Aorta (tissue), 5 donors: Measurements from ENCODE around the gene ADAMTS8. TPM values are rescaled to one million over a fixed set of nuclear protein-coding genes. Genes with fewer than 3 reads are reported as not detected.

Source experiments
- ATAC-seq: fragments of 200-7000 bp; cut with Tn5 transposase; one replicate; pipeline ENCODE4 v1.9.1; 2022; ENCODE audit warnings: moderate library complexity; ENCODE audit not compliant: low FRiP score
- DNase-seq, 2 donors: peaks; one replicate each; pipeline ENCODE4 v3.0.0-alpha.2; 2020
- H3K27ac ChIP-seq, 2 donors: one replicate each; pipeline ENCODE4 v1.5.1; 2013; ENCODE audit warnings: low read length in 2 of 2, mild to moderate bottlenecking in 2 of 2, moderate library complexity in 2 of 2, control low read depth in 1 of 2, inconsistent platforms in 1 of 2, low read depth in 1 of 2
- H3K27me3 ChIP-seq, 2 donors: one replicate each; pipeline ENCODE4 v1.6.1; 2013; ENCODE audit warnings: control low read depth in 1 of 2, low read length in 1 of 2, mild to moderate bottlenecking in 1 of 2, moderate library complexity in 1 of 2; ENCODE audit not compliant: insufficient read depth in 2 of 2, control insufficient read depth in 1 of 2
- H3K36me3 ChIP-seq, 2 donors: one replicate each; pipeline ENCODE4 v1.6.1; 2013; ENCODE audit warnings: control low read depth in 1 of 2, low read length in 1 of 2, mild to moderate bottlenecking in 1 of 2; ENCODE audit not compliant: insufficient read depth in 2 of 2, control insufficient read depth in 1 of 2
- H3K4me1 ChIP-seq, 2 donors: one replicate each; pipeline ENCODE4 v1.6.1; 2013; ENCODE audit warnings: low read length in 2 of 2, control low read depth in 1 of 2, mild to moderate bottlenecking in 1 of 2, moderate library complexity in 1 of 2; ENCODE audit not compliant: insufficient read depth in 2 of 2, control insufficient read depth in 1 of 2
- H3K4me3 ChIP-seq, 2 donors: one replicate each; pipeline ENCODE4 v1.5.1; 2013; ENCODE audit warnings: low read length in 2 of 2, control low read depth in 1 of 2, mild to moderate bottlenecking in 1 of 2
- H3K9me3 ChIP-seq: one replicate; pipeline ENCODE4 v1.6.1; 2013; ENCODE audit warnings: mild to moderate bottlenecking, low read length; ENCODE audit not compliant: control insufficient read depth
- WGBS, 2 donors: extraction: QIAGEN DNeasy Blood & Tissue Kit; methylation state at CpG; one replicate each; pipeline ENCODE4 v1.1.7; 2013; 5-methylcytosine and 5-hydroxymethylcytosine counted together
- intact Hi-C, 2 donors: fragments of 100-400 bp; cut with DNase I; formaldehyde crosslinking; loops; one replicate each; pipeline versions ENCODE4 v1.14.2 to v1.15.0; 2022
- polyA plus RNA-seq, 2 donors: library from polyadenylated mRNA; stranded (reverse); fragments of 200-250 nt; gene quantifications; one replicate each; pipeline ENCODE4 v1.2.3, GENCODE V29; 2013
- total RNA-seq, 2 donors: library from RNA; stranded (reverse); fragmentation: NEBNext Ultra II Directional; extraction: Animal tissue kit (Norgen Biotek cat#: 25700); gene quantifications; one replicate each; pipeline ENCODE4 v1.2.1, GENCODE V29; 2021
- donor health status: healthy with polysubstance abuse.
- donor health status: Bipolar disorder and iron deficiency.
- donor health status: DM: no; HTN: no; CAD: no.
- donor health status: DM: no; HTN: no; CAD: no.
- donor health status: DM: yes; HTN: yes; CAD: no.

ADAMTS8 gene
- total and polyA plus RNA-seq, 4 donors, result 3.3 to 64.9 (median 7.2) TPM

DNA sequence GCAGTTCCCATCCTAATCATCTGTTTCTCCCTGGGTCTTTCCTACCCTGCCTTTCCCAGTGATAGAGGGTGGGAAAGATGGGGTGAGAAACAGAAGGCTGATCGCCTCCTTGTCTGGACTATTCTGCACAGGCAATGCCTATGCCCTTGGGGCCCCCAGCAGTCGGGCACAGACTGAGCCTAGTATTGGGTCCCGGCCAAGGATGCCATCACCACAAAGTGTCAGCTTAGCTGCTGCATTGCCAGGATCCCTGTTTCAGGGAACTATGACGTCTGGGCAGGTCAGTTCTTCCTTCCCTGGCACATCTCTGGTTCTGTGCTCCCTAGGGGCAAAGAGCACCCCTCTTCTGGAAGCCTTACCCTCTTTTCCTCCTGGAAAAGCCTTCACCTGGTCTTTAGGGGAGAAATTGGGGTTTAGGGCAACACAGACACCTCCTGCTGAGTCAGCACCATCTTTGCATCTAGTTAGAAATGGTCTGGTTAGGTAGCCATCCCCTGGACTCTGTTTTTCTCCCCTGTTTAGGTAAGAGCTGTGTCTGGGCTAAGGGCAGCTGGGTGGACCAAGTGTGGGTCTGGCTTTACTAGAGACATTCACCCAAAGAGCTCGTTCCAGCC, 2.1 kb downstream of the ADAMTS8 start:
- Histone ChIP-seq H3K4me1 (no peaks in the 10 kb centered on the region), H3K27me3 (no peaks in the 10 kb centered on the region), H3K4me3 (no peak overlapping the region), H3K36me3 (no peaks in the 10 kb centered on the region), H3K9me3 (no peaks in the 10 kb centered on the region), H3K27ac (no peak overlapping the region)
- WGBS, 2 donors, result 13 to 15% methylated on average over 5 of the region's 5 CpGs
- DNase-seq, result no peak
- intact Hi-C loops, result loop anchor here in 1 of 2 donors (5.0 kb wide), 3 partner anchors 34 to 491 kb away; partner anchors contain the start of gene SNX19
- ATAC-seq, result no peak

DNA sequence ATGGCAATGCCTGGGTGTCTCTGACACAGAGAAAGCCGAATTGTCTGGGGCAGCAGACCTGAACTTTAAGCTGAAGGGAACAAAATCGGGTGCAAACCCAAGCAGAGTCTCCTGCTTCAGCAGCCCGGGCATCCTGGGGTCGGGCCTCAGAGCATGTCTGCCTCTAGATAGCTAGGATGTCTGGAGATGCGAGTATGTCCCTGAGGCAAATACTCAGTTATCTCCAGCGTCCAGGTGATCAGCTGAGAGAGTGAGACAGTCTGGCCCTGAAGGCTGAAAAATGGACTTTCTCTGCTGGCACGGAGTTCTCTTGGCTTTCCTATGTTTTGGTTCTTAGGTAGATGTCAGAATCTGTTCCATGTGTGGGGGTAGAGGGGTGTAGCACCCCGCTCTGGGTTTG, 3.3 kb downstream of the ADAMTS8 start:
- ATAC-seq, result no peak
- Histone ChIP-seq H3K27ac (no peak overlapping the region), H3K4me3 (no peak overlapping the region), H3K36me3 (no peaks in the 10 kb centered on the region), H3K27me3 (no peaks in the 10 kb centered on the region), H3K9me3 (no peaks in the 10 kb centered on the region), H3K4me1 (no peaks in the 10 kb centered on the region)
- intact Hi-C loops, result loop anchor here in 1 of 2 donors (5.0 kb wide), 3 partner anchors 33 to 492 kb away; partner anchors contain the start of gene SNX19
- 81 to 83% methylated on average over 8 of the region's 8 CpGs for WGBS, 2 donors
- DNase-seq, result no peak

GRCh38 chr11:130424613-130425140, 3.7 kb downstream of the ADAMTS8 start:
- WGBS, 2 donors, result 94 to 95% methylated on average over 14 of the region's 14 CpGs
- H3K27me3 ChIP-seq, result no peaks in the 10 kb centered on the region
- ATAC-seq (no peak), DNase-seq (no peak)
- H3K4me3 ChIP-seq, result no peak overlapping the region
- H3K4me1 ChIP-seq, result no peaks in the 10 kb centered on the region
- intact Hi-C loops, result loop anchor here in 1 of 2 donors (5.0 kb wide), 4 partner anchors 32 to 493 kb away; partner anchors contain the start of genes SNX19 and ZBTB44
- H3K9me3 ChIP-seq, result no peaks in the 10 kb centered on the region
- H3K27ac ChIP-seq, result no peak overlapping the region
- no peaks in the 10 kb centered on the region for H3K36me3 ChIP-seq

GRCh38 chr11:130423541-130424142, 4.8 kb downstream of the ADAMTS8 start:
- 80 to 87% methylated on average over 16 of the region's 16 CpGs for WGBS, 2 donors
- Histone ChIP-seq H3K4me3 (no peak overlapping the region), H3K9me3 (no peaks in the 10 kb centered on the region), H3K36me3 (no peaks in the 10 kb centered on the region), H3K27ac (no peak overlapping the region), H3K4me1 (no peaks in the 10 kb centered on the region), H3K27me3 (no peaks in the 10 kb centered on the region)
- DNase-seq (no peak), ATAC-seq (no peak)
- intact Hi-C loops, result loop anchor here in 1 of 2 donors (5.0 kb wide), 1 partner anchor 111 kb away; the partner anchor contains the start of gene ZBTB44

- no peak for ATAC-seq
- Histone ChIP-seq H3K27me3 (no peaks in the 10 kb centered on the region), H3K27ac (no peak overlapping the region), H3K4me3 (no peak overlapping the region), H3K36me3 (no peaks in the 10 kb centered on the region), H3K9me3 (no peaks in the 10 kb centered on the region), H3K4me1 (no peaks in the 10 kb centered on the region)
- intact Hi-C loops, result loop anchor here in 1 of 2 donors (5.0 kb wide), 1 partner anchor 110 kb away; the partner anchor contains the start of gene ZBTB44
- 90 to 92% methylated on average over 22 of the region's 22 CpGs for WGBS, 2 donors
- peak in 1 of 2 donors; percentile 36 for DNase-seq
These were observed 6.0 kb downstream of the ADAMTS8 start for GRCh38 chr11:130422251-130422995.

DNA sequence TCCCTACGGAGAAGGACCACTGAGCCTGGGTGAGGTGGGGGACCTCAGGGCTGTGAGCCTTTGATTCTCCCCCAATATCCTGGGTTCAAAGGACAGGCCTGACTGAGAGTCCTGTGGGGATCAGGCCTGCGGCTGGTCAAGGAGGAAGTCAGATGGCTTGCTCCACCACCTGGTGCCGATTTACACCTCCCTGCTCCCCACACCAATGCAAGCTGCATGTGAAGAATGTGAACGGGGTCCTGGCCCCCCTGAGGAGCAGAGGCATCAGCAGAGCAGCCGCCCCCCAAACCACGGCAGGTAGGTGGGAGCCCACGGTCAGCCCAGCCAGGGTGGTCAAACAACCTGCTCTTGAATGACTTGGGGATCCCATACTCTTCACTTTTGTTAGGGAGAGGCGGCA, 6.7 kb downstream of the ADAMTS8 start:
- H3K27ac ChIP-seq, result no peak overlapping the region
- no peak overlapping the region for H3K4me3 ChIP-seq
- WGBS, 2 donors, result 91 to 93% methylated on average over 8 of the region's 8 CpGs
- H3K4me1 ChIP-seq, result no peaks in the 10 kb centered on the region
- intact Hi-C loops, result loop anchor here in 1 of 2 donors (5.0 kb wide), 1 partner anchor 109 kb away; the partner anchor contains the start of gene ZBTB44
- H3K27me3 ChIP-seq, result no peaks in the 10 kb centered on the region
- H3K9me3 ChIP-seq, result no peaks in the 10 kb centered on the region
- DNase-seq (peak in 1 of 2 donors; percentile 59), ATAC-seq (no peak)
- no peaks in the 10 kb centered on the region for H3K36me3 ChIP-seq

DNA sequence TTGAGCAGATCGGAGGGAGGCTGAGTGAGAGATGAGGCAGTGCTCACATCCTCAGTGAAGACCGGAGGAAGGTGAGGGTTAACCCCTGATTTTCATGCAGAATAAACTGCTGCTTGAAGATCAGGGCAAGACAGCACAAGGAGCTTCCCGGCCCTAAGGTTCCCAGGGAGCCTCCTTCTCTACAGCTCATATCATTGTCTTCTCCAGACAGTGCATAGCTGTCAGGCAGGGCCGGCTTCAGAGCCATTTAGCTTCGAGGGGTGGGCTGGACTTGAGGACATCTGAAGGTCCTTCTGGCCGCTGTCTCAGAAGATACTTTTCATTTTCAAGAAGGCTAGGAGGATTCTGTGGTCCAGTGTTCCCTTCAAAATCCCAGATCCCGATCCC, 7.2 kb downstream of the ADAMTS8 start:
- intact Hi-C loops, result loop anchor here in 1 of 2 donors (5.0 kb wide), 1 partner anchor 109 kb away; the partner anchor contains the start of gene ZBTB44
- no peaks in the 10 kb centered on the region for H3K36me3 ChIP-seq

DNA sequence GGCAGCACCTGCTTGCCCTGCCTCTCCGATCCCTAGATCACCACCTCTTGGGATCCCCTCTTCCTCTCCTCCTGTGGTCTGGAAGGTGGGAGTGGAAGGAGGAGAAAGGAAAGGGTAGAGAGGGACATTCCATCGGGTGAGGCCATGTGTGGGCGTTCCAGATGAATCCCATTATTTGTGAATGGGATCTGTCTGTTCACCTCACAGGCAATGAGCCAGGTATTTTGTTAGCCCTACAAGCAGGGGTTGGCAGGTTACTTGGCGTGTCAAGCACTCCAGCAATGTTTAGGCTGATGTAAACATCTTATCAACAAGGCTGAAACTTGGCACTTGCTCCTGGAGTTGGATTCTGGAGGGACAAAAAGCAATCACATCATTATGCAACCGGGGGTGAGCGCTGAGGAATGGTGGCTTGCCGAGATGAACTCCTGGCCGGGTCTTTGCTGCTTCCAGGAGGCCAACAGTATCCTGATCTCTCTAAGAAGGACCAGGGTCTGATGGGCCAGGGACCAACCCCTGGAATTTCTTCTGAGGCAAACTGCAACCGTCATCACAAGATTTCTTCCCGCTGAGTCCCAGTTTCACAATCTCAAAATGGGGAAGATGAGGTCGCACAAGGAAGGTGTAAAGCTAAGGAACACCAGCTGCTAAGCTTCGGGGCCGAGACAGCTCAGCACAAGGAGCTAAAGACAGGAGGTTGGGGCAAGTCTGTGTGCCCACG, 7.8 kb downstream of the ADAMTS8 start:
- H3K27ac ChIP-seq, result no peak overlapping the region
- peak in 1 of 2 donors; percentile 46 for DNase-seq

More for the DNA sequence above, 7.2 kb downstream of the ADAMTS8 start:
- Histone ChIP-seq H3K9me3 (no peaks in the 10 kb centered on the region), H3K4me1 (no peaks in the 10 kb centered on the region), H3K4me3 (no peak overlapping the region), H3K27me3 (no peaks in the 10 kb centered on the region), H3K27ac (no peak overlapping the region)
- WGBS, 2 donors, result 91 to 97% methylated on average over 7 of the region's 7 CpGs
- peak in 1 of 2 donors; percentile 30 for DNase-seq
- no peak for ATAC-seq

More for the DNA sequence above, 7.8 kb downstream of the ADAMTS8 start:
- Histone ChIP-seq H3K27me3 (no peaks in the 10 kb centered on the region), H3K4me1 (no peaks in the 10 kb centered on the region), H3K4me3 (no peak overlapping the region), H3K36me3 (no peaks in the 10 kb centered on the region), H3K9me3 (no peaks in the 10 kb centered on the region)
- no peak for ATAC-seq
- 68 to 72% methylated on average over 14 of the region's 14 CpGs for WGBS, 2 donors
- intact Hi-C loops, result loop anchor here in 1 of 2 donors (5.0 kb wide), 1 partner anchor 108 kb away; the partner anchor contains the start of gene ZBTB44
